22Rv1 (cell line): ENCODE data around the gene AP1M1.

ENCODE experiments used
- CTCF ChIP-seq: fragments of 450-650 bp; IDR thresholded peaks from 2 replicates; pipeline ENCODE4 v1.5.1; 2017; ENCODE audit warnings: mild to moderate bottlenecking
- ZFX ChIP-seq: fragments of 450-650 bp; IDR thresholded peaks from 2 replicates; pipeline ENCODE4 v1.6.1; 2017; ENCODE audit warnings: antibody characterized with exemption, borderline replicate concordance

DNA sequence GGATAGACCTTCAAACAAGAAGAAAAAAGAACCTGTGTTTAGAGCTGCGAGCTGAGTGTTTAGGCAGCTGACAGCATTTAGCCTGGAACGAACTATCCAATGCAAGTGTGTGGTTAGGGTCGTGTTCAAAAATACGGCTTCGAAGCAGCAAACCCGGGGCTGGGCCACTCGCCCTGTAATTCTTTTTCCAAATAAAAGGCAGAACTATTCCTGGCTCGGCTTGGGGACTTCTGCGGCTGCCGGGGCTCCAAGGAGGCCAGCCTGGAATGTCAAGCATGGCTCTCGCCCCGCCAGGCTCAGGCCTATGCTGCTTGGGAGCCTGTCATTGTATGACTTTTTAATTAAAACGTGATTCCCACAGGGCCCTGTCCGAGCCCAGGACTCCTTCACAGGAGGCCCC lies 75.2 kb downstream of the AP1M1 start:
- no peak for TF ChIP-seq CTCF
- no peak for TF ChIP-seq ZFX
